Mesangial cell (primary cell): ENCODE data around the gene STPG4. TPM values are rescaled to one million over a fixed set of nuclear protein-coding genes. Genes with fewer than 3 reads are reported as not detected.

ENCODE experiments used
- total RNA-seq: library from RNA; depleted of rRNA; stranded (reverse); fragments of >200 nt; gene quantifications from 2 replicates; pipeline ENCODE4 v1.2.3, GENCODE V29; 2015

STPG4 gene, protein sequence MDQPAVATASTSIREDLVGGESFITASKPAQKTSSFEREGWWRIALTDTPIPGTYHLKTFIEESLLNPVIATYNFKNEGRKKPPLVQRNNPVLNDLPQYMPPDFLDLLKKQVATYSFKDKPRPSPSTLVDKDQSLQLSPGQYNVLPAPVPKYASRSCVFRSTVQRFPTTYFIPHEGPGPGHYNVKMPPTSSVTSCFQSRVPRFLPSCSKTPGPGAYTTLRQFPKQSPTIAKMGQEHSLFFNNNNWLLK
- total RNA-seq: 0.98 TPM in 1 of 2 replicates, not detected in the other

GRCh38 chr2:47155091-47155876 is at the start of gene STPG4:
Gene STPG4 (minus strand): TSS chr2:47155308. CDS start chr2:47155251, 57 bp downstream.

Other genes starting within 250 kb of the STPG4 start
- 73.4 and 81.8 TPM in 2 replicates for gene MCFD2, start 239.5 kb downstream of the STPG4 start, total RNA-seq
- 13.2 and 18.7 TPM in 2 replicates for gene TTC7A, start 214.1 kb downstream of the STPG4 start, total RNA-seq
- gene CALM2, start 21.2 kb upstream of the STPG4 start, total RNA-seq: 238 and 518 TPM in 2 replicates
- 9.5 and 27.8 TPM in 2 replicates for gene EPCAM, start 214.0 kb upstream of the STPG4 start, total RNA-seq
- gene MSH2, start 247.8 kb upstream of the STPG4 start, total RNA-seq: 9.9 and 23.3 TPM in 2 replicates